Lung (tissue), 12 donors: ENCODE results near the gene IVD. TPM values are rescaled to one million over a fixed set of nuclear protein-coding genes. Genes with fewer than 3 reads are reported as not detected.
A peak's percentile ranks its signal among the peaks of the same experiment; 100 is the strongest.

Experiments used
- ATAC-seq: fragments of 200-7000 bp; cut with Tn5 transposase; one replicate; pipeline ENCODE4 v1.9.1; 2020; ENCODE audit warnings: moderate number of reproducible peaks; ENCODE audit not compliant: insufficient read depth, low FRiP score
- DNase-seq, 3 donors: peaks; one replicate each; pipeline ENCODE4 v3.0.0-alpha.2; 2013 to 2017
- H3K27ac ChIP-seq, 2 donors: one replicate each; pipeline ENCODE4 v1.5.1; 2013; ENCODE audit warnings: mild to moderate bottlenecking in 2 of 2, moderate library complexity in 2 of 2, control low read depth in 1 of 2, inconsistent platforms in 1 of 2, low read depth in 1 of 2, low read length in 1 of 2
- H3K27me3 ChIP-seq, 3 donors: one replicate each; pipeline ENCODE4 v1.5.1; 2013; ENCODE audit warnings: low read length in 2 of 3; ENCODE audit not compliant: control insufficient read depth in 3 of 3, insufficient read depth in 3 of 3
- H3K36me3 ChIP-seq, 4 donors: one replicate each; pipeline ENCODE4 v1.5.1; 2013; ENCODE audit warnings: low read length in 4 of 4, mild to moderate bottlenecking in 1 of 4, moderate library complexity in 1 of 4; ENCODE audit not compliant: control insufficient read depth in 4 of 4, insufficient read depth in 4 of 4
- H3K4me1 ChIP-seq, 5 donors: one replicate each; pipeline ENCODE4 v1.5.1; 2013; ENCODE audit warnings: low read length in 5 of 5, mild to moderate bottlenecking in 2 of 5, moderate library complexity in 1 of 5; ENCODE audit not compliant: control insufficient read depth in 5 of 5, insufficient read depth in 5 of 5
- H3K4me3 ChIP-seq: one replicate; pipeline ENCODE4 v1.5.1; 2013; ENCODE audit warnings: mild to moderate bottlenecking, control low read depth, moderate library complexity
- H3K9ac ChIP-seq, 2 donors: one replicate each; pipeline ENCODE4 v1.5.1; 2013; ENCODE audit warnings: low read length in 2 of 2, control low read depth in 1 of 2; ENCODE audit not compliant: insufficient read depth in 1 of 2
- H3K9me3 ChIP-seq, 4 donors: one replicate each; pipeline ENCODE4 v1.5.1; 2013; ENCODE audit warnings: low read length in 3 of 4, mild to moderate bottlenecking in 1 of 4, moderate library complexity in 1 of 4; ENCODE audit not compliant: control insufficient read depth in 4 of 4, insufficient read depth in 3 of 4
- CTCF ChIP-seq: IDR thresholded peaks from 2 replicates; pipeline ENCODE4 v1.5.1; 2012; ENCODE audit warnings: mild to moderate bottlenecking; ENCODE audit errors: control extremely low read depth, extremely low read depth
- WGBS, 2 donors: extraction: QIAGEN DNeasy Blood & Tissue Kit; methylation state at CpG; one replicate each; pipeline ENCODE4 v1.1.7; 2013; 5-methylcytosine and 5-hydroxymethylcytosine counted together
- polyA plus RNA-seq, 2 donors: library from polyadenylated mRNA; stranded (reverse); fragments of 200-250 nt; gene quantifications; one replicate each; pipeline ENCODE4 v1.2.1, GENCODE V29; 2013
- total RNA-seq, 2 donors: library from RNA; depleted of rRNA in 1 of 2; stranded (reverse); fragments of >200 nt in 1 of 2; gene quantifications; one replicate each; pipeline ENCODE4 v1.2.1, GENCODE V29; 2014 to 2021
- donor health status: control.
- donor health status: control.
- donor health status: Bipolar disorder and iron deficiency.
- donor health status: healthy.
- donor health status: DM: yes; HTN: yes; CAD: no.

The IVD gene
- total and polyA plus RNA-seq, 4 donors, result 41.4 to 87.8 (median 49.3) TPM

- Histone ChIP-seq H3K4me1 (peaks cover 0 to 4% (median 0%) of the 10 kb centered on the region in 5 donors), H3K4me3 (no peak overlapping the region), H3K36me3 (peaks cover 18 to 34% (median 21%) of the 10 kb centered on the region in 4 donors), H3K27me3 (no peaks in the 10 kb centered on the region), H3K9me3 (no peaks in the 10 kb centered on the region), H3K27ac (peak overlapping the region in 1 of 2 donors; percentile 59), H3K9ac (no peak overlapping the region)
- no peak for TF ChIP-seq CTCF
- peak; percentile 67 for ATAC-seq
- 84 to 90% methylated on average over 2 of the region's 2 CpGs for WGBS, 2 donors
- no peak for DNase-seq
Observed at GRCh38 chr15:40389824-40390595, 15.6 kb upstream of the IVD start.

GRCh38 chr15:40392986-40393948 is 12.3 kb upstream of the IVD start:
- no peaks in the 10 kb centered on the region for H3K9me3 ChIP-seq
- H3K9ac ChIP-seq, result no peak overlapping the region
- ATAC-seq (no peak), DNase-seq (no peak)
- H3K27me3 ChIP-seq, result no peaks in the 10 kb centered on the region
- no peak overlapping the region for H3K27ac ChIP-seq
- H3K4me1 ChIP-seq, result peaks cover 0 to 4% (median 0%) of the 10 kb centered on the region in 5 donors
- no peak overlapping the region for H3K4me3 ChIP-seq
- TF ChIP-seq CTCF, result no peak
- WGBS, 2 donors, result 91 to 94% methylated on average over 4 of the region's 4 CpGs
- peaks cover 13 to 23% (median 21%) of the 10 kb centered on the region in 4 donors for H3K36me3 ChIP-seq

- Histone ChIP-seq H3K4me3 (no peak overlapping the region), H3K27ac (no peak overlapping the region), H3K36me3 (peaks cover 0 to 8% (median 5%) of the 10 kb centered on the region in 4 donors), H3K9me3 (no peaks in the 10 kb centered on the region), H3K9ac (no peak overlapping the region), H3K27me3 (no peaks in the 10 kb centered on the region), H3K4me1 (peaks cover 0 to 3% (median 0%) of the 10 kb centered on the region in 5 donors)
- ATAC-seq (no peak), DNase-seq (no peak)
- WGBS, 2 donors, result 79 to 86% methylated on average over 8 of the region's 8 CpGs
- no peak for TF ChIP-seq CTCF
Observed at GRCh38 chr15:40397688-40398412, 7.7 kb upstream of the IVD start.
